Measurements from ENCODE around the gene TFEC.
"Not testable (repeated sequence)": the region's sequence is repeated elsewhere in the genome, so short reads cannot be mapped to it uniquely, and the experiment has no call there.

The TFEC gene

GRCh38 chr7:115988401-115988800 lies 42.2 kb downstream of the TFEC start:
- DNase-seq (ENCODE audit: low spot score) = no peak

GRCh38 chr7:115987486-115987885 lies 43.1 kb downstream of the TFEC start:
- no peak for DNase-seq (ENCODE audit: low spot score)

- no peak for DNase-seq (ENCODE audit: low spot score)
Measured at GRCh38 chr7:115984105-115984504, 46.5 kb downstream of the TFEC start.

- no peak for DNase-seq (ENCODE audit: low spot score)
Measured at GRCh38 chr7:115980159-115980558, 50.4 kb downstream of the TFEC start.

- no peak for DNase-seq (ENCODE audit: low spot score)
Measured at GRCh38 chr7:115976651-115977050, 53.9 kb downstream of the TFEC start.

- DNase-seq (ENCODE audit: low spot score) = no peak
Measured at GRCh38 chr7:115975766-115976165, 54.8 kb downstream of the TFEC start.

- DNase-seq (ENCODE audit: low spot score) = no peak
Measured at GRCh38 chr7:115973406-115973805, 57.2 kb downstream of the TFEC start.

- DNase-seq (ENCODE audit: low spot score) = no peak
Measured at GRCh38 chr7:115971506-115971905, 59.1 kb downstream of the TFEC start.

GRCh38 chr7:115968596-115968995 lies 62.0 kb downstream of the TFEC start:
- no peak for DNase-seq (ENCODE audit: low spot score)

GRCh38 chr7:115968171-115968570 lies 62.4 kb downstream of the TFEC start:
- no peak for DNase-seq (ENCODE audit: low spot score)

GRCh38 chr7:115965796-115966475 lies 64.6 kb downstream of the TFEC start:
- no peak for DNase-seq (ENCODE audit: low spot score)

GRCh38 chr7:115965236-115965635 lies 65.3 kb downstream of the TFEC start:
- DNase-seq (ENCODE audit: low spot score) = no peak

- DNase-seq (ENCODE audit: low spot score) = no peak
Measured at GRCh38 chr7:115964799-115965198, 65.8 kb downstream of the TFEC start.

GRCh38 chr7:115962340-115962739 lies 68.2 kb downstream of the TFEC start:
- no peak for DNase-seq (ENCODE audit: low spot score)

- DNase-seq (ENCODE audit: low spot score) = no peak
Measured at GRCh38 chr7:115953592-115954255, 76.8 kb downstream of the TFEC start.

GRCh38 chr7:115952832-115953231 lies 77.7 kb downstream of the TFEC start:
- no peak for DNase-seq (ENCODE audit: low spot score)

GRCh38 chr7:115951547-115951946 lies 79.0 kb downstream of the TFEC start:
- no peak for DNase-seq (ENCODE audit: low spot score)

- peak; percentile 18 for DNase-seq (ENCODE audit: low spot score)
Measured at GRCh38 chr7:115941703-115942268, 88.8 kb downstream of the TFEC start.

- no peak for DNase-seq (ENCODE audit: low spot score)
Measured at GRCh38 chr7:115940460-115941060, 90.0 kb downstream of the TFEC start.

GRCh38 chr7:115937960-115938359 lies 92.6 kb downstream of the TFEC start:
- DNase-seq (ENCODE audit: low spot score) = no peak

GRCh38 chr7:115933471-115933870 lies 97.1 kb downstream of the TFEC start:
- no peak for DNase-seq (ENCODE audit: low spot score)

GRCh38 chr7:115932880-115933279 lies 97.7 kb downstream of the TFEC start:
- DNase-seq (ENCODE audit: low spot score) = no peak

GRCh38 chr7:115930184-115930583 lies 100.4 kb downstream of the TFEC start:
- not testable (repeated sequence) for DNase-seq (ENCODE audit: low spot score)

Measured in LoVo (cell line).